ENCODE data around the gene MYH13.

DNA sequence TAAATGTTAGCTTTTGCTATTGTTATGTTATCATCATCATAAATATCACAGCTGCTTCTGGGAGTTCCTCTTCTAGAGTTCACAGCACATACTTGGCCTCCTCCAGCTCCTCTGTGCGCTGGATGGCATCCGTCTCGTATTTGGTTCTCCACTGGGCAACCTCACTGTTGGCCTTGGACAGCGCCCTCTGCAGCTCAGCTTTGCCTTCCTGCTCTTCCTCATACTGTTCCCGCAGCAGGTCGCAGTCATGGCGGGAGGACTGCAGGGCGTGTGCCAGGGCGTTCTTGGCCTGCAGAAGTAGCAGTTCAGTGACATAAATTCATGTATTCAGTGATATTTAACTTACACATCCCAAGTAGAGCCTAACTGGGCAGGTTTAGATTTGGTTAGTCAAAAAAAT is 25.5 kb upstream of the MYH13 start:
- TF ChIP-seq, protein P1, sequence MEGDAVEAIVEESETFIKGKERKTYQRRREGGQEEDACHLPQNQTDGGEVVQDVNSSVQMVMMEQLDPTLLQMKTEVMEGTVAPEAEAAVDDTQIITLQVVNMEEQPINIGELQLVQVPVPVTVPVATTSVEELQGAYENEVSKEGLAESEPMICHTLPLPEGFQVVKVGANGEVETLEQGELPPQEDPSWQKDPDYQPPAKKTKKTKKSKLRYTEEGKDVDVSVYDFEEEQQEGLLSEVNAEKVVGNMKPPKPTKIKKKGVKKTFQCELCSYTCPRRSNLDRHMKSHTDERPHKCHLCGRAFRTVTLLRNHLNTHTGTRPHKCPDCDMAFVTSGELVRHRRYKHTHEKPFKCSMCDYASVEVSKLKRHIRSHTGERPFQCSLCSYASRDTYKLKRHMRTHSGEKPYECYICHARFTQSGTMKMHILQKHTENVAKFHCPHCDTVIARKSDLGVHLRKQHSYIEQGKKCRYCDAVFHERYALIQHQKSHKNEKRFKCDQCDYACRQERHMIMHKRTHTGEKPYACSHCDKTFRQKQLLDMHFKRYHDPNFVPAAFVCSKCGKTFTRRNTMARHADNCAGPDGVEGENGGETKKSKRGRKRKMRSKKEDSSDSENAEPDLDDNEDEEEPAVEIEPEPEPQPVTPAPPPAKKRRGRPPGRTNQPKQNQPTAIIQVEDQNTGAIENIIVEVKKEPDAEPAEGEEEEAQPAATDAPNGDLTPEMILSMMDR (IDR thresholded peaks at IDR 0.05): no peak
- TF ChIP-seq POLR2A (IDR thresholded peaks at IDR 0.05) (no peak), EP300 (IDR thresholded peaks at IDR 0.05) (no peak)
